HG03039 (cell line): ENCODE data around the gene RFX8.
"Not testable (repeated sequence)": the region's sequence is repeated elsewhere in the genome, so short reads cannot be mapped to it uniquely, and the experiment has no call there.

ENCODE experiments used
- ATAC-seq: cut with Tn5 transposase; IDR thresholded peaks from one replicate; pipeline ENCODE4 v1.9.1; 2021; ENCODE audit warnings: mild to moderate bottlenecking, moderate library complexity; ENCODE audit not compliant: unreplicated experiment

The RFX8 gene

DNA sequence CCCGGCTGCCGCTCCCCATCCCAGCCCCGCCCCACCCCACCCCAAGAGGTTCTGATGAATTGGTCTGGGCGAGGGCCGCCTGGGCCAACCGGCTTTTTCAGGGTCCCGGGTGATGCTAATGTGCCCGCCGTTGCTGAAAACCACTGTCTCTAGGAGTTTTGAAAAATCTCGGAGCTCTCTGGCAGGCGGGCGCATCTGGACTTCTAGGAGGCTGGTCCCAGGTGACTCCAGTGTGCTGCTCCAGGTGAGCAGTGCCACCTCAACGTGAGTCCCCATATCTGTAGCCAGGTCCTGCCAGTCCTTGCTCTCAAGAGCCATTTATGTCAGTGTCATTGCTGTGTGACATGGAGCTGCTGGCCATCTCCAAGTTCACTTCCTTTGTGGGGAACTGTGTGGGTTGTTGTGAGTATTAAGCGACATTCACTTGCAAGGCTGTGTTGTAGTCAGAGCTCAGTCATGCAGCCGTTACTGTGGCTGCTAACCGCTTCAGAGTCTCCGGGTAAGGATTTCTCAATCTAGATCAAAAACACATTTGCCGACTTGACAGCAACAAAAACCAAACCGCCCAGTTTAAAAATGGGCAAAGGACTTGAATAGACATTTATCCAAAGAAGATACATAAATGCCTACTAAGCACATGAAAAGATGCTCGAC, at the start of gene RFX8:
Gene RFX8, minus strand, starts transcription at position 382 of the 654 bp plus-strand sequence. CDS start 8,264 bp downstream, outside the sequence.
- ATAC-seq = no peak

- ATAC-seq = no peak
Measured at GRCh38 chr2:101521487-101521886, 46.6 kb upstream of the RFX8 start.

DNA sequence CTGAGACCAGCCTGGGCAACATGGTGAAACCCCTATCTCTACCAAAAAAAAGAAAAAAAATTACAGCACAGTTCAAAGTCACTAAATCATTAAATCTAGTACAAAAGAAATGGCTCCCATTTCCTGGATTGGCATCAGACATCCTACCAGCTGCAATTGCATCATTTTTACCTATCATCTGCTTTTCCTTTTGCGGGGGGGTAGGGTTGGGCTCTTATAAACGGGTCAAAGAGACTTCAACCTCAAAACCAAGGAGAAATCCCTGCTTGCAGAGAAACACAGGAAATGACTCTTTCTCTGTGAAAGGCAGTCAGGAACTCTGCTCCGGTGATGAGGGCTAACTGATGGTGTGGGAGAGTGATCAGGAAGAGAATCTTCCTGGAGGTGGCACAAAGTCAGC, 45.3 kb upstream of the RFX8 start:
- ATAC-seq = no peak

- ATAC-seq = no peak
Measured at GRCh38 chr2:101518578-101519492, 43.9 kb upstream of the RFX8 start.

DNA sequence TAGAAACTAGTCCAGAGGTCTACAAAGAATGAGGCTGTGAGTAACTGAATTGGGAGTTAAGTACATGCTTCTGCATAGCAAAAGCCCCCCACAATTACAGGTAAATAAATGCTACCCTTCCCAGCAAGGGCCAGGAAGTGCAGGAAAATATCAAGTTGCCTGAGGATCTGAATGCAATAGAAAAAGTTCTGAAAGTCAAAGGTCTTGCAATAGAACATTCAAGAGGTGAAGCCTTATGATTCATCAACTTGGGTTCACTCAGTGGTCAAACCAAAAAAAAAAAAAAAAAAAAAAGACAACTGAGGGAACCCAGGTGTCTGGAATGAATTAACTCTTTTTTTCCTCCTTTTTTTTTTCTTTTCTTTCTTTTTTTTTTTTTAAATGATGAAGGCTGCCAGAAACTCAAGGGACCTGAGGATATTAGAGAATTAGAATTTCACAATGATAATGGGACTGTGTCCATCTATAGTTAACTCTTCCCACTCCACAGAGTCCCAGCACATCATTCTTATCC, 42.9 kb upstream of the RFX8 start:
- ATAC-seq = no peak

DNA sequence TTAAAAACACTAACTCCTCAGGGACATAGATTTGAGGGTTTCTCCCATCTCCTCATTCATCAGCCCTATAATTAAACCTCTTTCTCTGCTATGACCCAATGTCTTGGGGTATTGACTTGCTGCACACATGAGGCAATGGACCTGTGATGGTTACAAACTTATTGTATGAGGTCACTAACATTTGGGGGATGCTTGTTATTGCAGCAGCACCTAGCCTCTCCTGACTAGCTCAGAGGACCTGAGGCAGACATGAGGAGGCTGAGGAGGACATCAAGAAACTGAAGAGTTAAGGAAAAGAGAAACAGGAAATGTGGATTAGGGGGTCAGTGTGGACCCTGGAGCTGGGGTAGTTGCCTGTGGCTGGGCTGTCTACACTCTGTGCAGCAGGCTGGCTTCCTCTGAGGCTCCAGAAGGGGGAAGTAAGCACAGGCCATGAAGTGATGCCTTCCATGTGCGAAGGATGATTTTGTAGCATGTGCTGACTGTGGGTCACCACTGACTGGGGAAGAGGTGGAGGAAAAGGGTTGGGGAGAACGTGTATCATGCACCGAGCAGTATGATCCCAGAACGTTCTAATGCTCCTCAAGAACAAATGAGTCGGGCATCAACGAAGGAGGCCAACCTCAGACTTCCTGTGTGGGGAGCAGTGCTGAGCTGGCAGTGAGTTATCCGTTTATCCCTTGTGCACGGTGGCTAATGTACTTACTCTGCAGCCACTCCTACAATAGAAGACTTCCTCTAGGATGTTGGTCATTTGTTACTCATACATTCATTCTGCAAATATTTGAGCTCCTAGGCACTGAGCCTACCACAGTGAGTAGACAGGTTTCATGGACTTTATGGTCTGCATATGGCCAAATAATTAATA, 42.1 kb upstream of the RFX8 start:
- ATAC-seq = no peak

DNA sequence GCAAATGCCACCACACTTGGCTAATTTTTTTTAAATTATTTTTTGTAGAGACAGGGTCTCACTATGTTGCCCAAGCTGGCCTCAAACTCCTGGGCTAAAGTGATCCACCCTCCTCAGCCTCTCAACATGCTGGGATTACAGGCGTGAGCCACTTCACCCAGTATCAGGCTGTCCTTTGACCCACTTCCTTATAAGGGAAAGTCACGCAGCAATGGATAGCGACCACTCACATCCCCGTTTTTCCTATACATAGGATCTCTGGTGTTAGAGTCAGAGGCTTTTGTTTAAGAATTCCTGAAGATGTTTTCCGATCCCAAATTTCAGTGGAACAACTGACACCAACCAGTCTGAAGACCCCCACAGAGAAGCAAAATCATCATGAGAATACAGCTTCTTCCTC, 41.4 kb upstream of the RFX8 start:
- ATAC-seq = no peak

DNA sequence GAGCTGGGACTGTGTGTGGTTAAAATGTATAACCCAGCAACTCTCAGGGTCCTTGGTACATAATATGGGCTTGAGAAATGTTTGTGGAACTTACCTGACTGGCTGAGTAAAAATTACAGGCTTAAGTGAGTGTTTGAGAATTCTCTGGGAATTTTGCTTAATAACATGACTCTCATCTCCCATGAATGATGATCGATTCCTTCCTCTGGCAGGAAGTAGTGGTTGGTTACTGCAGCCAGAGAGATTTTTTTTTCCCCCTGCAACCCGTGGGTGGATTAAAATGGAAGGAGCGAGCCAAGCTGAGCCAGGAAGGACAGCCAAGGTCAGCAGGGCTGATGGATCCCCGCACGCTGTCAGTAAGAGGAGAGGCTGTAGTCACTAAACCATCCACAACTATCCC, 40.6 kb upstream of the RFX8 start:
- no peak for ATAC-seq

DNA sequence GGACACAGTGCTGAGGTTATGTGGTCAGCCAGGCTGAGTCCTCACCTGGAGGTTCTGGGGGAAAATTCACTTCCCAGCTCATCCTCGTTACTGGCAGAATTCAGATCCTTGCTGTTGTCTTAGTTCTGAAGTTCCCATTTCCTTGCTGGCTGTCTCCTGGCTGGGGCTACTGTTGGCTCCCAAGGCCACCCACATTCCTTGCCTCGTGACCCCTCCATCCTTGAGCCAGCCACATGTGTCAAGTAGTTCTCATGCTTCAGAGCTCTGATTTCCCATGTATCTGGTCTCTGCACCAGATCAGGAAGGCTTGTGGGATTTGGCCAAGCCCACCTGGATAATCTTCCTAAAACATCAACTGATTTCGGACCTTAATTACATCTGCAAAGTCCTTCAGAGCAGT, 38.1 kb upstream of the RFX8 start:
- no peak for ATAC-seq

- no peak for ATAC-seq
Measured at GRCh38 chr2:101511381-101511780, 36.5 kb upstream of the RFX8 start.

DNA sequence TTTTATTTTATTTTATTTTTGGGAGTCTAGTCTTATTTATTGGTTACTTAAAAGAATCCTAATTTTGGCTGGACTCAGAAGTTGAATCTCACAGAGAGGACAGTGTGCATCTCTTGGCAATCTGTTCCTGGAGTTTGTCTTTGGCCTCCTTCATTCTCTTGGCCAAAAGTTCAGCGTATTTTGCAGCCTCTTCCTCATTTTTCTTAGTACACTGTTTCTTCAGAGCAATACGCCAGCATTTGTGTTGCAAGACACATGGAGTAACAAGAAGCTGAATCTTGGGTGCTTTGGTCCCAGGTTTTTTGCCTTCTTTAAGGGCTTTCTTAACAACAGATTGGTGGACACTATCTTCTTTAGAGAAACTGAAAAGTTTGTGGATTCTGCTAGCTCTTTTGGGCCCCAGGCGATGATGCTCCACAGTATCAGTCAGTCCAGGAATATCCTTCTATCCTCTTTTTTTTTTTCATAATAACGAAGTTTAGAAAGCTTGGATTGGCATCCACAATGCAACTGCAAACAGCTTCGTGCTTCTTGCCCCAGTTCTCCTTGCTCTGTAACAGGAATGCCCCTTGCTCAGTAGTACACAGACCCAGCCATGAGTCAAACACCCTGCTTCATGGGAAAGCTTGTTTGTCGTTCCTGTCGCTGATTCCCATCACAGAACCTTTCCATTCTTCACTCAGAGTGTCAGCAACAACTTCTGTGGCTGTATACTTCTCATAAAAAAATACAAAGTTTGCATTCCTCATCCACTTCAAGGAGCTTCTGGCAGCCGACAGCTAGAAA, 34.8 kb upstream of the RFX8 start:
- ATAC-seq = no peak

- no peak for ATAC-seq
Measured at GRCh38 chr2:101508636-101509035, 33.7 kb upstream of the RFX8 start.

DNA sequence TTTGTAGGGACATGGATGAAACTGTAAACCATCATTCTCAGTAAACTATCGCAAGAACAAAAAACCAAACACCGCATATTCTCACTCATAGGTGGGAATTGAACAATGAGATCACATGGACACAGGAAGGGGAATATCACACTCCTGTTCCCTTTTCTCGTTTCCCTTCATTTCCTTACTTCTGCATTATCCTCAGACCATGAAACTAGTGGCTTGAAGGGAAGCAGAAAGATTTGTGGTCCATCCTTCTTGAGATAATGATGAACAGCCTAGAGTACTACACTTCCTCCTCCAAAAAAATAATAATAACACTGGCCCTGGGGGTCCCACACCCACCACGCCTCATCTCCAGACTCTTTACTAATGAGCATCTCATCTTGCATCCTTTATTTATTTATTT, 30.4 kb upstream of the RFX8 start:
- not testable (repeated sequence) for ATAC-seq

- ATAC-seq = not testable (repeated sequence)
Measured at GRCh38 chr2:101504744-101505143, 29.8 kb upstream of the RFX8 start.

DNA sequence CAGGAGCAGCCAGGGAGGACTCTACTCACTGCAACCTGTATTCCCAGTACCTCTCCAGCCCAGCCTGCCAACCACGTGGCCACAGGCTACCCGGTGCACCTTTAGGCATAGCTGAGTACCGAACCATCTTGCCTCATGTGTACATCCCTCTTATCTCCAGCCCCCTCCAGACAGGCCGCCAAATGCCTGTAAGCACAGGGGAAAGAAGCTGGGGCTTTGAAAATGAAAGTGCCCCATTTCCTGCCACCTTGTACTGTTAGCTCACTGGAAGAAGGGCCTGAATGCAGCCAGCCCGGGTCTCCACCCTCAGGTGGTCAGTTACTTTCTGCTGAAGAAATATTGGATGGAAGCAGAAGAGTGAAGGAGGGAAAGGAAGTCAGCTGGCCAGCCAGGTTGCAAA, 27.2 kb upstream of the RFX8 start:
- ATAC-seq = no peak

GRCh38 chr2:101501443-101501842, 26.5 kb upstream of the RFX8 start:
- ATAC-seq = no peak

DNA sequence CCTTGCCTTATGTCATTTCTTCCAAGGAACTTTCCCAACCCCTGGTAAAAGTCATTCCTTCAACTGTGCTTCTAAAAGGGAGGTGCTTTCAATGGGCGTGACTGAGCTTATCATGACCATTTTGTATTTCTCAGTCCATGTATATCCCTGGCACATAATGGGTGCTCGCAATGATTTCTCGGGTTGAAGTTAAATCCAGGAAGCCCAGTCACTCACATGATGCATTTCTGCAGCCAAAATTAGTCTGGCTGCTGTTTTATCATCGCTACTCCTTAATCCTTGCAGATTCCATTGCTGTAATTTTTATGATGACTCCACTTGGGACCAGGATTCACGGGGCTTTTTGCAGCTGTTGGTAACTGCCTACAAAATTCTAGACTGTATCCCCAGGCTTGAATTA, 25.9 kb upstream of the RFX8 start:
- ATAC-seq = no peak

GRCh38 chr2:101500180-101500579, 25.3 kb upstream of the RFX8 start:
- no peak for ATAC-seq

DNA sequence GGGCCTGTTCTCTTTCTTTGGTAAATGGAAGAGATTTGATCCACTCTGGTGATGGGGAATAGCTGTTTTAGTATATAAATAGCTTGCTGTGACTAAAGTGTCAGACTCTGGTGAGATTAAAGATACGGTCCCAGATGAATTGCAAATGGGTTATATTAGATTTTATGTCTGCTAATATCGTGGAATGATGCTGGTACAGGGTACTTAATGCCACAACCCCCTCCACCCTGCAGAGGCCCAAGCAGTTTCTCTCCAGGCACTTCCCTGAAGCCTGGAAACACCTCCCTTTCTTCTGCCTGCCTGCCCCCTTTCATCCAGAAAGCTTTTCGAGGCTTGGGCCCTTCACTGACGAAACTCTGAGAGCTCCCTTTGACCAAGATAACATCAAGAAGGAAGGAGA, 21.4 kb upstream of the RFX8 start:
- no peak for ATAC-seq

DNA sequence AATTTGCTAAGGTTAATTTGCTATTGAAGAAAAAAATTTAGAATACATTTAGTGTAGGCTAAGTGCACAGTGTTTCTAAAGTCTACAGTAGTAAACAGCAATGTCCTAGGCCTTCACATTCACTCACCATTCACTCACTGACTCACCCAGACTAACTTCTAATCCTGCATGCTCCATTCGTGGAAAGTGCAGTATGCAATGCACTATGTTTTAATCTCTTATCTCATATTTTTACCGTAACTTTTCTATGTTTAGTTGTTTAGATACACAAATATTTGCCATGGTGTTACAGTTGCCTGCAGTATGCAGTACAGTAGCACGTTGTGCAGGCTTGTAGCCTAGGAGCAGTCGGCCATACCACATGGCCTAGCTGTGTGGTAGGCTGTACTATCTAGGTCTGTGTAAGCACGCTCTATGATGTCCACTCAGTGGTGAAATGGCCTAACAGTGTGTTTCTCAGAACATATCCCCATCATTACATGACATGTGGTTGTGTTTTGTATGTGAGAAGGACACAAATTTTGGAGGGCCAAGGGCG, 18.1 kb upstream of the RFX8 start:
- ATAC-seq = no peak
